Measurements from ENCODE around the gene INF2.
"Not testable (repeated sequence)": the region's sequence is repeated elsewhere in the genome, so short reads cannot be mapped to it uniquely, and the experiment has no call there.

The INF2 gene

GRCh38 chr14:104657563-104658324 is 31.7 kb upstream of the INF2 start:
- no peak for DNase-seq

GRCh38 chr14:104658325-104658712 is 31.1 kb upstream of the INF2 start:
- no peak for DNase-seq

- DNase-seq = no peak
Observed at GRCh38 chr14:104659146-104659545, 30.3 kb upstream of the INF2 start.

- no peak for DNase-seq
Observed at GRCh38 chr14:104659764-104660523, 29.5 kb upstream of the INF2 start.

- no peak for DNase-seq
Observed at GRCh38 chr14:104660597-104660996, 28.8 kb upstream of the INF2 start.

GRCh38 chr14:104661086-104661485 is 28.3 kb upstream of the INF2 start:
- DNase-seq = no peak

- DNase-seq = not testable (repeated sequence)
Observed at GRCh38 chr14:104661528-104662157, 27.8 kb upstream of the INF2 start.

- DNase-seq = not testable (repeated sequence)
Observed at GRCh38 chr14:104662472-104662871, 26.9 kb upstream of the INF2 start.

GRCh38 chr14:104664107-104664506 is 25.3 kb upstream of the INF2 start:
- DNase-seq = no peak

GRCh38 chr14:104664588-104664987 is 24.8 kb upstream of the INF2 start:
- DNase-seq = no peak

- DNase-seq = no peak
Observed at GRCh38 chr14:104665114-104665656, 24.2 kb upstream of the INF2 start.

- DNase-seq = no peak
Observed at GRCh38 chr14:104665657-104666522, 23.5 kb upstream of the INF2 start.

GRCh38 chr14:104666523-104666895 is 22.9 kb upstream of the INF2 start:
- DNase-seq = not testable (repeated sequence)

- DNase-seq = no peak
Observed at GRCh38 chr14:104666981-104667380, 22.4 kb upstream of the INF2 start.

GRCh38 chr14:104669697-104670096 is 19.7 kb upstream of the INF2 start:
- DNase-seq = no peak

- DNase-seq = not testable (repeated sequence)
Observed at GRCh38 chr14:104671330-104671977, 18.0 kb upstream of the INF2 start.

- not testable (repeated sequence) for DNase-seq
Observed at GRCh38 chr14:104672119-104672518, 17.3 kb upstream of the INF2 start.

GRCh38 chr14:104673481-104673880 is 15.9 kb upstream of the INF2 start:
- no peak for DNase-seq

GRCh38 chr14:104675447-104675846 is 14.0 kb upstream of the INF2 start:
- no peak for DNase-seq

GRCh38 chr14:104676130-104676693 is 13.2 kb upstream of the INF2 start:
- DNase-seq = no peak

GRCh38 chr14:104676694-104677511 is 12.5 kb upstream of the INF2 start:
- no peak for DNase-seq

Data from NCI-H2029 treated with DMSO at 0.1 percent for 48 hours (cell line).